Astrocyte (in vitro differentiated cells and primary cell): ENCODE results near the gene SLC2A13. TPM values are rescaled to one million over a fixed set of nuclear protein-coding genes. Genes with fewer than 3 reads are reported as not detected.
A peak's percentile ranks its signal among the peaks of the same experiment; 100 is the strongest.

Experiments used
- DNase-seq: peaks from one replicate; pipeline ENCODE4 v3.0.0-alpha.2; 2010; ENCODE audit warnings: low read depth
- FAIRE-seq: peaks from 2 replicates; lab custom pipeline; 2011; peaks lifted over from hg19 to GRCh38; lab: Jason Lieb, UNC
- H2AFZ ChIP-seq: 2 replicates; pipeline ENCODE4 v1.6.0; 2012; ENCODE audit warnings: low read depth, low read length, inconsistent platforms
- H3K27ac ChIP-seq: 2 replicates; pipeline ENCODE4 v1.5.1; 2011; ENCODE audit warnings: low read depth, low read length, inconsistent platforms
- H3K27me3 ChIP-seq: 2 replicates; pipeline ENCODE4 v1.6.0; 2011; ENCODE audit warnings: low read length, inconsistent platforms; ENCODE audit not compliant: insufficient read depth
- H3K36me3 ChIP-seq: 2 replicates; pipeline ENCODE4 v1.5.1; 2011; ENCODE audit warnings: low read length, inconsistent platforms; ENCODE audit not compliant: insufficient read depth
- H3K4me1 ChIP-seq: 2 replicates; pipeline ENCODE4 v1.5.1; 2011; ENCODE audit warnings: low read length, inconsistent platforms; ENCODE audit not compliant: insufficient read depth
- H3K4me2 ChIP-seq: 2 replicates; pipeline ENCODE4 v1.6.0; 2012; ENCODE audit warnings: low read length, inconsistent platforms
- H3K4me3 ChIP-seq: 2 replicates; pipeline ENCODE4 v1.5.1; 2011; ENCODE audit warnings: low read depth, mild to moderate bottlenecking, low read length, inconsistent platforms; ENCODE audit not compliant: insufficient read depth
- H3K79me2 ChIP-seq: 2 replicates; pipeline ENCODE4 v1.6.0; 2012; ENCODE audit warnings: mild to moderate bottlenecking, low read length, inconsistent platforms; ENCODE audit not compliant: insufficient read depth
- H3K9ac ChIP-seq: 2 replicates; pipeline ENCODE4 v1.6.0; 2012; ENCODE audit warnings: mild to moderate bottlenecking, low read length, inconsistent platforms
- H3K9me3 ChIP-seq: 2 replicates; pipeline ENCODE4 v1.5.1; 2012; ENCODE audit warnings: low read depth, mild to moderate bottlenecking, low read length, inconsistent platforms; ENCODE audit not compliant: insufficient read depth
- H4K20me1 ChIP-seq: 2 replicates; pipeline ENCODE4 v1.6.0; 2012; ENCODE audit warnings: low read length, inconsistent platforms; ENCODE audit not compliant: insufficient read depth
- H3K27ac Mint-ChIP-seq: one replicate; pipeline ENCODE4 v1.8.0; 2021; ENCODE audit warnings: mild to moderate bottlenecking, mixed read lengths; ENCODE audit not compliant: unreplicated experiment
- H3K27me3 Mint-ChIP-seq: one replicate; pipeline ENCODE4 v1.8.0; 2021; ENCODE audit warnings: low read depth, mixed read lengths; ENCODE audit not compliant: unreplicated experiment
- H3K36me3 Mint-ChIP-seq: one replicate; pipeline ENCODE4 v1.8.0; 2021; ENCODE audit warnings: low read depth, mixed read lengths; ENCODE audit not compliant: unreplicated experiment
- H3K4me1 Mint-ChIP-seq: one replicate; pipeline ENCODE4 v1.8.0; 2021; ENCODE audit warnings: low read depth, mixed read lengths; ENCODE audit not compliant: unreplicated experiment
- H3K4me3 Mint-ChIP-seq: one replicate; pipeline ENCODE4 v1.8.0; 2021; ENCODE audit warnings: mild to moderate bottlenecking, moderate library complexity, mixed read lengths; ENCODE audit not compliant: unreplicated experiment
- H3K9me3 Mint-ChIP-seq: one replicate; pipeline ENCODE4 v1.8.0; 2021; ENCODE audit warnings: mild to moderate bottlenecking, mixed read lengths; ENCODE audit not compliant: unreplicated experiment
- CTCF ChIP-seq: IDR thresholded peaks from 2 replicates; pipeline ENCODE4 v1.5.1; 2011; ENCODE audit warnings: low read depth, mild to moderate bottlenecking, inconsistent platforms, low read length, moderate library complexity; ENCODE audit not compliant: insufficient read depth
- EZH2 ChIP-seq: IDR thresholded peaks from 2 replicates; pipeline ENCODE4 v1.6.1; 2012; ENCODE audit warnings: mild to moderate bottlenecking, low read length, inconsistent platforms; ENCODE audit not compliant: insufficient read depth
- total RNA-seq: library from RNA; stranded (reverse); gene quantifications from 2 replicates; pipeline ENCODE4 v1.2.1, GENCODE V29; 2021

SLC2A13 gene
- total RNA-seq, 1 donor from 2014 or later = 10.2 TPM

GRCh38 chr12:39993268-39993667 lies 112.6 kb downstream of the SLC2A13 start:
- Histone ChIP-seq H3K79me2 (no peaks in the 10 kb centered on the region), H3K27me3 (no peaks in the 10 kb centered on the region), H3K9me3 (no peaks in the 10 kb centered on the region), H4K20me1 (no peaks in the 10 kb centered on the region), H3K27ac (no peak overlapping the region), H3K4me1 (no peaks in the 10 kb centered on the region), H3K4me2 (no peak overlapping the region), H3K9ac (no peak overlapping the region), H2AFZ (no peak overlapping the region), H3K36me3 (no peaks in the 10 kb centered on the region), H3K4me3 (no peak overlapping the region)
- DNase-seq (no peak), FAIRE-seq (no peak)
- H3K4me1 Mint-ChIP-seq = no peaks in the 10 kb centered on the region
- H3K27ac Mint-ChIP-seq = no peak overlapping the region
- H3K4me3 Mint-ChIP-seq = no peak overlapping the region
- TF ChIP-seq CTCF (no peak), EZH2 (no peak)
- peaks cover 5% of the 10 kb centered on the region for H3K9me3 Mint-ChIP-seq
- no peaks in the 10 kb centered on the region for H3K27me3 Mint-ChIP-seq
- peaks cover 5% of the 10 kb centered on the region for H3K36me3 Mint-ChIP-seq

- Mint-ChIP-seq H3K9me3 (no peaks in the 10 kb centered on the region), H3K4me3 (no peak overlapping the region), H3K4me1 (no peaks in the 10 kb centered on the region), H3K27ac (no peak overlapping the region), H3K36me3 (no peaks in the 10 kb centered on the region), H3K27me3 (no peaks in the 10 kb centered on the region)
- Histone ChIP-seq H2AFZ (no peak overlapping the region), H3K27ac (no peak overlapping the region), H3K4me1 (no peaks in the 10 kb centered on the region), H3K79me2 (no peaks in the 10 kb centered on the region), H3K36me3 (no peaks in the 10 kb centered on the region), H3K27me3 (no peaks in the 10 kb centered on the region), H3K9ac (no peak overlapping the region), H4K20me1 (no peaks in the 10 kb centered on the region), H3K4me2 (no peak overlapping the region), H3K9me3 (no peaks in the 10 kb centered on the region), H3K4me3 (no peak overlapping the region)
- no peak for TF ChIP-seq EZH2
- peak; percentile 83 for TF ChIP-seq CTCF
- FAIRE-seq (no peak), DNase-seq (peak; percentile 7)
These were observed 115.5 kb downstream of the SLC2A13 start for GRCh38 chr12:39990122-39991101.

GRCh38 chr12:39989501-39989900 lies 116.4 kb downstream of the SLC2A13 start:
- H3K36me3 ChIP-seq = no peaks in the 10 kb centered on the region
- H3K4me3 ChIP-seq = no peak overlapping the region
- H3K9ac ChIP-seq = no peak overlapping the region
- TF ChIP-seq EZH2 (no peak), CTCF (no peak)
- H2AFZ ChIP-seq = no peak overlapping the region
- DNase-seq = no peak
- H4K20me1 ChIP-seq = no peaks in the 10 kb centered on the region
- Mint-ChIP-seq H3K4me1 (no peaks in the 10 kb centered on the region), H3K4me3 (no peak overlapping the region), H3K27me3 (no peaks in the 10 kb centered on the region), H3K9me3 (no peaks in the 10 kb centered on the region), H3K27ac (no peak overlapping the region), H3K36me3 (no peaks in the 10 kb centered on the region)
- no peak for FAIRE-seq
- no peaks in the 10 kb centered on the region for H3K79me2 ChIP-seq
- H3K27me3 ChIP-seq = no peaks in the 10 kb centered on the region
- H3K27ac ChIP-seq = no peak overlapping the region
- H3K4me1 ChIP-seq = no peaks in the 10 kb centered on the region
- no peak overlapping the region for H3K4me2 ChIP-seq
- H3K9me3 ChIP-seq = no peaks in the 10 kb centered on the region
